Measurements from ENCODE around the gene NR2E1.

Gene NR2E1

DNA sequence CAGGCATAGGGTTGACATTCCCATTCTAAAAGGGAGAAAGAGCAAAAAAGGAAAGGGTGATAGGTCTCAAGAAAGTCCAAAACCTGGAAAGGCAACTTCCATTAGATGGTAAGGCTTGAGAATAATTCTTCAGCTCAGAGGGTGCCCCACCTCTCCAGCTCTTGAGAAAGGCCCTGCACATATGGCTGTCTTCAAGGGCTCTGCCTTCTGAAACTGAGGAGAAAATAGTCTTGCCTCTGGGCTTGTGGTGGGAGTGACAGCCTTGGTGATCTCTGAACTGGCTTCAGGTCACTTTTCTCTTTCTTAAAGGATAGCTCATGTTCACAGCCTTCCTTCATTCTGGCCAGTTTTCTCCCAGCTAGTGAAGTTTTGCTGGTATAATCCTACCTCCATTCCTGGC, 35.6 kb upstream of the NR2E1 start:
- no peak for FAIRE-seq
- no peak for TF ChIP-seq POLR2A (IDR thresholded peaks at IDR 0.05; ENCODE audit: low read depth, low read length)
- DNase-seq (ENCODE audit: insufficient read length, low spot score) = no peak

DNA sequence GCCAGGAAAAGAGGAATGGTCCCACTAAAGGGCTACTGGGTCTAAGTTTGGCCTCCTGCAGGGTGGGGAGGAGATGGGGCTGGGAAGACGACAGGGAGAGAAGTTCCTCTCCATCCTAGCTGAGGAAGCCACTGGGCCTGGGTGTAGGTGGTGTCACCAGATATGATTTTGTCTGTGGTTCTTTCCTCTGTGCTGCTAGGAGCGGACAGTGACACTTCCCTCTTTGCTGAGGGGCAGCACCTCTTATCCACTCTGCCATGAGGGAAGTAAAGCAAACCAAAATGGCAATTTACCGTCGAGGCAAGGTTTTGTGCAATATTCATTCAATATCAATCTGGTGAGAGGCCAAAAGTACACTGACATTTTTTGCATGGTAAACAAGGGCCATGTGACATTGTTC, 33.0 kb upstream of the NR2E1 start:
- no peak for TF ChIP-seq POLR2A (IDR thresholded peaks at IDR 0.05; ENCODE audit: low read depth, low read length)
- FAIRE-seq (no peak), DNase-seq (ENCODE audit: insufficient read length, low spot score) (no peak)

DNA sequence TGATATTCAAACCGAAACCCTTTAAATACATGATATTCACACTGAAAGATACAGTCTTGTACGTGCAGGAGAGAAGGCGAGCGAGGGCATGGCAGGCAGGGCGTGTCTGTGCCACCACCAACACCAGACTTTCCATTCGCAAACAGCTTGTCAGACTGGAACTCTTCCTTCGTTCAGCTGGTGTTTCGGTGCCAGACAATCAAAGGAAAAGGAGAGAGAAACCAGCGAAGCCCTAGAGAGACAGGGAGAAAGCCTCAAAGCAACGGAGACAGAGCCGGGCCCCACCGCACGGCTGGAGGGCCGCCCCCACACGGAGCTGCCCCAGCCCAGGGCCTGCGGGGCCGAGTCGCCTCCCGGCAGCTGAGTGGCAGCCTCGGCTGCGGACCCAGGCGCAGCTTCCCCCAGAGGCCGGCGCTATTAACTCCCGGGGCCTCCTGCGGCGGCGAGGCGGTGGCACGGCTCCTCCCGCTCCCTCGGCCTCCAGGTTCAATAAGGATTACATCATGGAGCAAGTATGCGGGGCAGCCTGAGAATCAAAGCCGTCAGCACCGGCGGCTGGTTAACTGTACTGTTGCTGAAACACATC, 32.1 kb upstream of the NR2E1 start:
- DNase-seq (ENCODE audit: insufficient read length, low spot score) = peak; percentile 75
- peak; percentile 48; the same call in 1 of the 2 replicates for TF ChIP-seq POLR2A (IDR thresholded peaks at IDR 0.05; ENCODE audit: low read depth, low read length)
- no peak for FAIRE-seq

- FAIRE-seq = no peak
- DNase-seq (ENCODE audit: insufficient read length, low spot score) = no peak
- TF ChIP-seq POLR2A (IDR thresholded peaks at IDR 0.05; ENCODE audit: low read depth, low read length) = no peak
Measured at GRCh38 chr6:108134213-108134970, 31.4 kb upstream of the NR2E1 start.

DNA sequence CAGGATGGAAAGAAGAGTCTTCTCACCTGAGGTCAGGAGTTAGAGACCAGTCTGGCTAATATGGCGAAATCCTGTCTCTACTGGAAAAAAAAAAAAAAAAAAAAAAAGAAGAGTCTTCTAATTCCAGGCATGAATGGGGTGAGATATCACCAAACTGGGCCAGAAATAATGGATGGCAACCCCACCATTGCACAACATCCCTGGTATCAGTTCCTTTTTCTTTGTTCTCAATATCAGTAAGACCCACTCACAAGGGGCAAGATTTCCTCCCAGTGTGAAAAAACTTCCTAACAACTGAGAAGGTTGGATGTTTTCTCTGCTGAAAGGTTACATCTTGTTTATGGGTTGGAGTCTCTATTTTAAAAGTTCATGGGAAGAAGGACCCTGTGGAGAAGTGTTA, 23.6 kb upstream of the NR2E1 start:
- DNase-seq (ENCODE audit: insufficient read length, low spot score) (no peak), FAIRE-seq (no peak)
- no peak for TF ChIP-seq POLR2A (IDR thresholded peaks at IDR 0.05; ENCODE audit: low read depth, low read length)

DNA sequence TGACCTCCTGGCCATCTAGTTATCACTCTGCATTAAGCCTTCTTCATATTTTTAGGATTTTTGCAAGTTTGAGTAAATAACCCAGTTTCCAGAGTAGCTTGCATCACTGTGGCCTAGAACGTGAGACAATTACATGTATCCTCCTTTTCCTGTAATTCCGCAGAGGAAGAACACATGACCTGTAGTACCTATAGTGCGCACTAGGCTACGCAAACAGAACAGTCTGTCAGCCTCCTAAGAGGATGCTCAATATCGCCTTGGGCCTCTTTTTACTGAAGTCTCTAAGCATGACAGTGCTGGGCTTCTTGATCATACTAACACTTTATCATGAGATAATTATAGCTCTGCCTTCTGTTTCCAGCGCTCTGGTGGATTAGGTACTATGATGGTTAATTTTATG, 20.2 kb upstream of the NR2E1 start:
- FAIRE-seq (no peak), DNase-seq (ENCODE audit: insufficient read length, low spot score) (no peak)
- TF ChIP-seq POLR2A (IDR thresholded peaks at IDR 0.05; ENCODE audit: low read depth, low read length) = no peak

GRCh38 chr6:108152446-108152845, 13.4 kb upstream of the NR2E1 start:
- DNase-seq (ENCODE audit: insufficient read length, low spot score) = no peak
- FAIRE-seq = no peak

DNA sequence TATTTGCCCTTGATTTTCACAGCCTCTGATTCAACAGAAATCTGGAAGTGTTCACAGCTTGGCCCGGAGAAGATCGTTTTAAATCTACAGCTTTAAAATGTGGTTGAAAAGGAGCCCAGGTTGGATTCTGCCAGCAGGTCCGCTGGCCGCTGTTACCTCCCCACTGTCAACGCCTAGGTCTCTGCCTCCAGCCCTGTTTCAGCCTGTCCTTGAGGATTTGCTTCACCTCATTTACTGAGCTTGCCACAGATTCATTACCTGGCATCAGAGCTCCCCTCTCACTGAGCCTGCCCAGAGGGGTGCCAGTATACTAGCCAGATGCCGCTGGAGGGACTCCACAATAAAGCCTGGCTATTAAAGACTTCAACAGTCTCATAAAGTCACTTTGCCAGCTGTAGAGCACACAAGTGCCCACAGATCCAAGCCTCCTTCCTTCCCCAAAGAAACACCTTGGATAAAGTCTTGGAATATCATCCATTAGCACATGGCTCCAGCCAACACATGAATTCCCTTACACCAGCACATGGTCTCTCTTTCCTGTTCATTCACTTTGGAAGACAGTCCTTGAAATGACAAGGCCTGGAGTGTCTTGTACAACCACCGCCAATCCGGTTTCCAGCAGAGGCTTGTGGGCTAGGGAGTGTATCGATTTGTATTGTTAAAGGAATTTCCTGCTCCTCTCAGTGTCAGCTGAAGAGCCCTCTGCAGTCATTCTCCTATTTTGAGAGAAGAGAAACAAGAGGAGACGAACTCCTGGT, 9.5 kb upstream of the NR2E1 start:
- no peak for TF ChIP-seq POLR2A (IDR thresholded peaks at IDR 0.05; ENCODE audit: low read depth, low read length)
- DNase-seq (ENCODE audit: insufficient read length, low spot score) (no peak), FAIRE-seq (no peak)

More at GRCh38 chr6:108152446-108152845, 13.4 kb upstream of the NR2E1 start:
- no peak for TF ChIP-seq POLR2A (IDR thresholded peaks at IDR 0.05; ENCODE audit: low read depth, low read length)

DNA sequence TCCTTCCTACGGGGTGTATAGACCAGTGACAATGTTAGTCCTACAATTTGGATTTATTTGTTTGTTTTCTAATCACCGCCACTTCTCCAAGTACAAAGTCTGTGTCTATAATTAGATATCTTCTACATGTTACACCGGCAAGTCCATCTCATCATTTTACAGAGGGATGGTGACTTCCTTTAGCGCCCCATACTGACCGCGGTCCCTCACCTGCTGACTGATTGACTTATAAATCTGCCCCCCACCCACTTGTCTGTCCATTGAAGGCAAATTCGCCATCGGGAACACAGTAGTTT, 8.9 kb upstream of the NR2E1 start:
- TF ChIP-seq POLR2A (IDR thresholded peaks at IDR 0.05; ENCODE audit: low read depth, low read length) = no peak
- FAIRE-seq (no peak), DNase-seq (ENCODE audit: insufficient read length, low spot score) (no peak)

- FAIRE-seq (no peak), DNase-seq (ENCODE audit: insufficient read length, low spot score) (no peak)
- TF ChIP-seq POLR2A (IDR thresholded peaks at IDR 0.05; ENCODE audit: low read depth, low read length) = no peak
Measured at GRCh38 chr6:108157234-108157980, 8.4 kb upstream of the NR2E1 start.

GRCh38 chr6:108157981-108158525, 7.8 kb upstream of the NR2E1 start:
- FAIRE-seq = no peak
- no peak for TF ChIP-seq POLR2A (IDR thresholded peaks at IDR 0.05; ENCODE audit: low read depth, low read length)
- DNase-seq (ENCODE audit: insufficient read length, low spot score) = no peak

GRCh38 chr6:108159981-108160380, 5.8 kb upstream of the NR2E1 start:
- DNase-seq (ENCODE audit: insufficient read length, low spot score) (no peak), FAIRE-seq (no peak)
- no peak for TF ChIP-seq POLR2A (IDR thresholded peaks at IDR 0.05; ENCODE audit: low read depth, low read length)

- no peak for TF ChIP-seq POLR2A (IDR thresholded peaks at IDR 0.05; ENCODE audit: low read depth, low read length)
- DNase-seq (ENCODE audit: insufficient read length, low spot score) (no peak), FAIRE-seq (no peak)
Measured at GRCh38 chr6:108161724-108162282, 4.0 kb upstream of the NR2E1 start.

DNA sequence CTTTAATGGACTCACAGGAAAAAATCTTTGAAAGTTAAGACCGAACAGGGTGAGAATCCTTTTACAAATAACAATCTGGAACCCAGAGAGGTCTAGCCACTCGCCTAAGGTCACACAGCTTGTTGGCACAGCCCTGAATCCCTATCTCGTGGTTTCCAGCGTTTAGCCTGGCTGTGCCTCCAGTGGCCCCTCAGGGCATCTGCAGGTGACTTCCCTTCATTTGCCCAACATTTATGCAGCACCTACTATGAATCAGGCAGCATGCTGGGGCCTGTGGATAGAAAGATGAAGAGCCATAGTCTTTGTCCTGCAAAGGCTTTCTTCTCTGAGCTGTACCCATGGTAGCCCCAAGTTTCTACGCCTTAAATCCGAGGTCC, 2.6 kb upstream of the NR2E1 start:
- FAIRE-seq = no peak
- DNase-seq (ENCODE audit: insufficient read length, low spot score) = no peak
- no peak for TF ChIP-seq POLR2A (IDR thresholded peaks at IDR 0.05; ENCODE audit: low read depth, low read length)
